Measurements from ENCODE around the gene PHF1.
"Not testable (repeated sequence)": the region's sequence is repeated elsewhere in the genome, so short reads cannot be mapped to it uniquely, and the experiment has no call there.

PHF1 gene

DNA sequence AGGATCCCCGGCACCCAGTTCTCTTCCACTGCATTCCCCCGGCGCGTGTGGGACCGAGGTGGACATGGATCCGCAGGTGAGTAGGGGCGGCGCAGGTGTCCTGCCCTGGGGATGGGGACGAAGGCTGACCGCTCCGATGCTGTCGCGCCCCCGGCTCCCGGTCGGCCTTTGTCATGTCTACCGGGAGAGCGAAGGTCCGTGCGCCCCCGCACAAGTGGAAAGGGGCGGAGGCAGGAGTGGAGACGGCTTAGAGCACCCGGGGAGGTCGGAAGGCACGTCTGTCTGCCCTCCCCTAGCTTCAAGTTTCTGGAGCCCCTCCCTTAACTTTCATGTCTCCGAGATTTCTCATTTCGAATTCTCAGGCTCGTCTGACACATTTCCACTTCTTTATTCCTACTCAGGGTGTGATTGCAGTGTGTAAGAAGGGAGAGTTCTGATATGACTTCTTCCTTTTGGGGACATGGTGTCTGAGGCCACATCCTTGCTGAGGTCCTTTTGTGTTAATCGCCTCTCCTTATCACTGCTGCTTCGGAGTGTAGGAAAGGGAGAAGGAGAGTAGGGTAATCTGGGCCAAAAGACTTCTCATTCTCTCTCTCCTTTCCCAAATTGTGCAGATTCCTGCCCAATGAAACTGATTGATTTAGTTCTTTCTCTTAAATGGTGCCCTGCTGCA, 18.8 kb upstream of the PHF1 start:
- peak; percentile 42 to 67 for DNase-seq

DNA sequence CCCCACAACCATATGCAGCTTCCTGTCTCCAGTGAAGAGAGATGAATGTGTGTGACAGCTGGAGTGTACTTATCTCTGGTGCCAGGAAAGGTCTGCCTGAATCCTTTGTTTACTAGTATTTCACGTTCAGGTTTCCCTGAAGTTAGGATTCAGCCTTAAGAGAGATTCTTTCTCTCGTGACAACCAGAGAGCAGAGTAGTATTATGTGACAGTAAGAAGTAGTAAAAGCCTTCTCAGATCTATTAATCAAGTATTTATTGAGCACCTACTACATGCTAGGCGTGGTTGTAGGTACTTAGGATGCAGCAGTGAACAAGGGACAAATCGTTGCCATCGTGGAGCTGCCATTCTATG, 18.2 kb upstream of the PHF1 start:
- DNase-seq = no peak

GRCh38 chr6:33392979-33393378, 17.8 kb upstream of the PHF1 start:
- DNase-seq = no peak

DNA sequence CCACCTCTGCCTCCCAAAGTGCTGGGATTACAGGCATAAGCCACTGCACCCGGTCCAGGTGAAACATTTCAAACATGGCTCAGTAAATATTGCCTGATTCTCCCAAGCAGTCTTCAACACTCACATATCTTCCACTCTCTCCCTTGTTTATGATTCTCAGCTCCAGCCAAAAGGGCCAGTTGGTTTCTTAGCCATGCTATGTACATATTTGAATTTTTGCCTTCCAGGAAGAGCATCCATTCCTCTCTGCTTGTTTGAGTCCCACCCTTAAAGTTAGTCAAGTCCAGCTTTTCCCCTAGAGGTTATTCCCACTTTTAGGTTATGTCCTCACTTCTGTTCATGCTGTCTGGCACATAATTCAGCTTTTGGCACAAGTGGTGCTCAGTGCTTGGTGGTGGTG, 13.3 kb upstream of the PHF1 start:
- DNase-seq = no peak

DNA sequence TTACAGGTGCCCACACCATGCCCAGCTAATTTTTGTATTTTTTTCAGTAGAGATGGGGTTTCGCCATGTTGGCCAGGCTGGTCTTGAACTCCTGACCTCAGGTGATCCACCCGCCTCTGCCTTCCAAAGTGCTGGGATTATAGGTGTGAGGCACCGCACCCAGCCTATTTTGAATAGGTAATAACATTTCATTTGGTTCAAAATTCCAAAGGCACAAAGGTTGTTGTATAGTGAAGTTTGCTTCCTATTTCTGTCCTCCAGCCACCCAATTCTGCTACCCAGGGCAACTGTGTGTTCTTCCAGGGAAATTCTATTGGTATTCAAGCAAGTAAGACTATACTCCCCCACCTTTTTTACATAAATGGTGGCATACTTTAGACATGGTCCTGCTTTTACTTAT, 12.2 kb upstream of the PHF1 start:
- not testable (repeated sequence) for DNase-seq

- not testable (repeated sequence) for DNase-seq
Observed at GRCh38 chr6:33399881-33400280, 10.9 kb upstream of the PHF1 start.

GRCh38 chr6:33404884-33405283, 5.9 kb upstream of the PHF1 start:
- no peak for DNase-seq

- DNase-seq = no peak
Observed at GRCh38 chr6:33405386-33405940, 5.4 kb upstream of the PHF1 start.

DNA sequence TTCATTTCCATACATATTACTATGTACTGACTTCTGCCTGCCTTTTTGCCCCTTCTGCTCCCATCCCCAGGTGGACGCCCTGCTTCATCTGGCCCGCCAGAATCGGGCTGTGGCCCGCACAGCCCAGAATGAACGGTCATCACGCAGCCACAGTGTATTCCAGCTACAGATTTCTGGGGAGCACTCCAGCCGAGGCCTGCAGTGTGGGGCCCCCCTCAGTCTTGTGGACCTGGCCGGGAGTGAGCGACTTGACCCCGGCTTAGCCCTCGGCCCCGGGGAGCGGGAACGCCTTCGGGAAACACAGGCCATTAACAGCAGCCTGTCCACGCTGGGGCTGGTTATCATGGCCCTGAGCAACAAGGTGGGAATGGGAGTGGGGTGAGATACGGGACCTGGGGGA, 4.7 kb upstream of the PHF1 start:
- DNase-seq = no peak

DNA sequence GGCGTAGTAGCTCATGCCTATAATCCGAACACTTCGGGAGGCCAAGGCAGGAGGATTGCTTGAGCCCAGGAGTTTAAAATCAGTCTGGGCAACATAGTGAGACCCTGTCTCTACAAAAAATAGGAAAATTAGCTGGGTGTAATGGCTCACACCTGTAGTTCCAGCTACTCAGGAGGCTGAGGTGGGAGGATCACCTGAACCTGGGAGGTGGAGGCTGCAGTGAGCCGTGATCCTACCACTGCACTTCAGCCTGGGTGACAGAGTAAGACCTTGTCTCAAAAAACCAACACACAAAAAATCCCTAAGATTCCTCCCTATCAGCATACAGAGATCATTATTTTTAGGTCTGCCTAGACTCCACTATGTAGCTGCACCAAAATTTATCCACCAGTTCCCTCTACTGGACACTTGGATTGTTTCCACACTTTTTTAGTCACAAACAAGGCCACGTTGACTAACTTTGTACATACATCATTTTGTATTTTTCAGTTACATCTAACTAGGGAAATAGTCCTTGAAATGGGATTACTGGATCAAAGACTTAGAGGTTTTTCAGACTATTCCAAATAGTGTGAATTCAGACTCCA, 3.6 kb upstream of the PHF1 start:
- DNase-seq = no peak

- DNase-seq = peak; percentile 97
Observed at GRCh38 chr6:33410050-33410710, 634 bp upstream of the PHF1 start.

GRCh38 chr6:33411632-33412005, 805 bp downstream of the PHF1 start:
- DNase-seq = no peak

DNA sequence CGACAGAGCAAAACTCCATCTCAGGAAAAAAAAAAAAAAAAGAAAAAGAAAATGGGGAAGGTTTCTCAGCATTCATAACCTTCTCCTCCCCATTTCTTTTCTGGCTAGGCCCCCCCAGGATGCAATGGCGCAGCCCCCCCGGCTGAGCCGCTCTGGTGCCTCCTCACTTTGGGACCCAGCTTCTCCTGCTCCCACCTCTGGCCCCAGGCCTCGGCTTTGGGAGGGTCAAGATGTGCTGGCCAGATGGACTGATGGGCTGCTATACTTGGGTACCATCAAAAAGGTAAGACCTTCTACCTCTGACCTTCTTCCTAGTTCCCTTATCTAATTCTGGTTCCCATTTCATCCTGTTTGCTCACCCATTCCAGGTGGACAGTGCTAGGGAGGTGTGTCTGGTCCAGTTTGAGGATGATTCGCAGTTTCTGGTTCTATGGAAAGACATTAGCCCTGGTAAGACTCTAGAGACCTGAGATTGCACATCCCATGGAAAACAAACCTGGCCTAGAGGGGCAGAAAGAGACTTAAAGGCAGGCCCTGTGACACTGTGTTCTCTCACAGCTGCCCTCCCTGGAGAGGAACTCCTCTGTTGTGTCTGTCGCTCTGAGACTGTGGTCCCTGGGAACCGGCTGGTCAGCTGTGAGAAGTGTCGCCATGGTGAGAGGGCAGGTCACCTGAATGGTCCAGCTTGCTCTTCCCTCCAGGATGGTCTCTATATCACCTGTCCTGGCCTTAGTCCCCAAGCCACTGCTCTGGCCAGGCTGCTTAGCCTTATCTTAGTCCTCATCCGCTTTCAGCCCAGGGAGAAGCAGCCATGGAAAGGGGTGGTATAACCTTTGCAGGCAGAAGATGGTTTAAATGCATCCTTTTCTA, 1.6 kb downstream of the PHF1 start:
- DNase-seq = no peak

- no peak for DNase-seq
Observed at GRCh38 chr6:33413241-33414120, 2.7 kb downstream of the PHF1 start.

DNA sequence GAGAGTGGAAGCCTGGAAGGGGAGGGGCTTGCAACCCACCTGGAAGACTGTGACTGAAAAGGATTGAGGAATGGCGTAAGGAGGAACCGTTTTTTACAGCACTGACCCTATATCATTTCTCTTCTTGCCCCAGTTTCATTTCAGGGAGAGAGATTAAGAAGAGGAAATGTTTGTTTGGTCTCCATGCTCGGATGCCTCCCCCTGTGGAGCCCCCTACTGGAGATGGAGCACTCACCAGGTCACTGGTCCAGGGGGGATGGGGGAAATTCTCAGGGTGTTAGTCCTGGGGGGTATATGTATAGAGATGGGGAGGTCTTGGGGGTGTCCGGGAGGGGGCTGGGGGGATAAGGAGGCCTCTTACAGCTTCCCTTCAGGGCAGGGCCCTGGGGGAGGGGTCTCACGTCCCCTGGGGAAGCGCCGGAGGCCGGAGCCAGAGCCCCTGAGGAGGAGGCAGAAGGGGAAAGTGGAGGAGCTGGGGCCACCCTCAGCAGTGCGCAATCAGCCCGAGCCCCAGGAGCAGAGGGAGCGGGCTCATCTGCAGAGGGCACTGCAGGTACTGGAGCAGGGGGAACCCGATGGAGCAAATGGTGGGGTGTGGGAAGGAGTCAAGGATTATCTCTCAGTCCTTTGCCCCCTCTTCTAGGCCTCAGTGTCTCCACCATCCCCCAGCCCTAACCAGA, 3.9 kb downstream of the PHF1 start:
- no peak for DNase-seq

DNA sequence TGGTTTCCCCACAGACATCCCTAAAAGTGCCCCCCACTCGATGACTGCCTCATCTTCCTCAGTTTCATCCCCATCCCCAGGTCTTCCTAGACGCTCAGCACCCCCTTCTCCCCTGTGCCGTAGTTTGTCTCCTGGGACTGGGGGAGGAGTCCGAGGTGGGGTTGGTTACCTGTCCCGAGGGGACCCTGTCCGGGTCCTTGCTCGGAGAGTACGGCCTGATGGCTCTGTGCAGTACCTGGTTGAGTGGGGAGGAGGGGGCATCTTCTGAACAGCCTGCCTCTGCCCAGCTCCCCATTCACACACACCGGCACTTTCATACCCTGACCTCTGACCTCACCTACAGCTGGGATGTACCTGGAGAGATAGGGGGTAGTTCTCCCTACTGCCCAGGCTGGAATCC, 5.0 kb downstream of the PHF1 start:
- no peak for DNase-seq

GRCh38 chr6:33416386-33417127, 5.7 kb downstream of the PHF1 start:
- peak in 1 of 2 donors; percentile 49 for DNase-seq

GRCh38 chr6:33417128-33417902, 6.5 kb downstream of the PHF1 start:
- DNase-seq = no peak

DNA sequence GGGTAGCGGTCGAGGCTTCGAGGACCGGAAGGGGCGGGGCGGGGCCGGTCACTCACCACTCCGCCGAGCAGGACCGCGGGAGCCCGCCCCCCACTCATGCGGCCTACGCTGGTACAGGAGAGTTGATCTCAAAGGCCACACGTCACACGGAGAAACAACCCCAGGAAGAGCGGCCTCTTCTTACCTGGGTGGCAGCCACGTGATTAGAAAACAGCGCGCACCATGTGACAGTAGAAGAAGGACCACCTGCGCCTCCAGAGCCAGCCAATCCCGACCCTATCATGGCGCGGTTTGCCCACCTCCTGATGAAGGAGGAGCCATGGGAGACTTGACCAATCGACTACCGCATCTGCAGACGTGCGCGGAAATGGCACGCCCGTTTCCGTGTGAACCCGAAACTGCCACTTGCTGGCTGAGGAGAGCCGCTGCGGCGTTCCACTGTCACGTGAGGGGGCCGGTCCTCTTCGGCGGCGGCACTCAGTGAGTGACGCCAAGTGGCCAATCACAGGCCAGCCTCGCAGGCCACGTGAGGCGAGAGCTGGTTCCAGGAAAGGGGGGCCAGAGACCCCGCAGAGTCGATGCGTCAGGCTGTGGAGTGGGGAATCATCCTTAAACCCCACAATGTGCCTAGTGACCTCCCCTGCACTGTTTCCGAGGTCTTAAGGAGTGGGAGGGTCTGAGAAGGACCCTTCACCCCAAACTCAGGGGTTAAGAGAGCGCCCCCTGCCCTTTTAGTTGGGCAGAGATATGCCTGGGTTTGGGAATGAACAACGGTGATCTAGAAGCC, 7.3 kb downstream of the PHF1 start, which contains the start of gene CUTA:
CUTA (minus strand) TSS at position 205 of the 787 bp plus-strand sequence; CDS start at position 98, 107 bp downstream.
- peak; percentile 97 to 98 for DNase-seq
